ENCODE results near the gene SYT1.

DNA sequence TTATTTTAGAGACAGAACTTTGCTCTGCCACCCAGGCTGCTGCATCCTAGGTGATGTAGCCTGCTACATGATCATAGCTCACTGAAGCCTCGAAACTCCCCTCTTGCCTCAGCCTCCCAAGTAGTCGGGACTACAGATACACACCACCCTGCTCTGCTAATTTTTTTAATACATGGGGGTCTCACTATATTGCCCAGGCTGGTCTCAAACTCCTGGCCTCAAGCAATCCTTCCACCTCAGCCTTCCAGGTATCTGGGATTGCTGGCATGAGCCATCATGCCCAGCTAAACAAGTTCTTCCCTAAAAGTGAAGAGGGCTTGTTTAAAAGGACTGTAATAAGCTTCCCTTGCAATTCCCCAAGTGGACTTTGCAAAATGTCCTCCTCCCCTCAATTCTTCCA, 515.8 kb downstream of the SYT1 start:
- TF ChIP-seq EZH2 (IDR thresholded peaks at IDR 0.05), result no peak
- TF ChIP-seq FOXP2 (optimal IDR thresholded peaks at IDR 0.05; ENCODE audit: control extremely low read depth, extremely low read length, insufficient read depth), result no peak
- no peak for TF ChIP-seq POLR2AphosphoS5 (IDR thresholded peaks at IDR 0.05; ENCODE audit: borderline replicate concordance, low read depth, low read length)
